GM21529 (cell line): ENCODE data around the gene NKAP.
A peak's percentile ranks its signal among the peaks of the same experiment; 100 is the strongest.
"Not testable (repeated sequence)": the region's sequence is repeated elsewhere in the genome, so short reads cannot be mapped to it uniquely, and the experiment has no call there.

Experiments used
- ATAC-seq: cut with Tn5 transposase; IDR thresholded peaks from one replicate; pipeline ENCODE4 v1.9.1; 2021; ENCODE audit not compliant: unreplicated experiment

The NKAP gene

GRCh38 chrX:119941336-119941735 lies 2.2 kb downstream of the NKAP start:
- no peak for ATAC-seq

GRCh38 chrX:119935215-119935874 lies 8.2 kb downstream of the NKAP start:
- no peak for ATAC-seq

GRCh38 chrX:119922391-119922790 lies 21.2 kb downstream of the NKAP start:
- not testable (repeated sequence) for ATAC-seq

GRCh38 chrX:119919835-119920585 lies 23.5 kb downstream of the NKAP start:
- ATAC-seq = no peak

GRCh38 chrX:119917877-119918276 lies 25.7 kb downstream of the NKAP start:
- no peak for ATAC-seq

- ATAC-seq = no peak
These were observed 27.2 kb downstream of the NKAP start for GRCh38 chrX:119916310-119916709.

GRCh38 chrX:119900976-119901375 lies 42.6 kb downstream of the NKAP start:
- ATAC-seq = no peak

- no peak for ATAC-seq
These were observed 44.4 kb downstream of the NKAP start for GRCh38 chrX:119899125-119899524.

- ATAC-seq = no peak
These were observed 47.7 kb downstream of the NKAP start, which contains the start of gene AKAP14 for GRCh38 chrX:119895843-119896326. AKAP14 (plus strand) TSS chrX:119895893; CDS start chrX:119903224, 7,331 bp downstream.

- not testable (repeated sequence) for ATAC-seq
These were observed 51.4 kb downstream of the NKAP start for GRCh38 chrX:119891961-119892692.

GRCh38 chrX:119890626-119891025 lies 52.9 kb downstream of the NKAP start:
- ATAC-seq = not testable (repeated sequence)

GRCh38 chrX:119887721-119888425 lies 55.7 kb downstream of the NKAP start:
- ATAC-seq = peak; percentile 94

- no peak for ATAC-seq
These were observed 57.8 kb downstream of the NKAP start for GRCh38 chrX:119885554-119886428.

GRCh38 chrX:119880552-119881437 lies 62.8 kb downstream of the NKAP start:
- peak; percentile 92 for ATAC-seq

GRCh38 chrX:119880076-119880475 lies 63.5 kb downstream of the NKAP start:
- no peak for ATAC-seq

GRCh38 chrX:119878740-119879139 lies 64.8 kb downstream of the NKAP start:
- ATAC-seq = no peak

GRCh38 chrX:119871599-119872395 lies 71.8 kb downstream of the NKAP start, which contains the start of the genes NDUFA1 and RNF113A:
NDUFA1 (plus strand) TSS chrX:119871832; CDS start chrX:119871912, 80 bp downstream.
RNF113A (minus strand) TSS chrX:119871733; CDS start chrX:119871613, 120 bp downstream.
- peak; percentile 91 for ATAC-seq

GRCh38 chrX:119871245-119871598 lies 72.3 kb downstream of the NKAP start:
- ATAC-seq = peak; percentile 36
